GM23338 (cell line): ENCODE measurements around the gene MRPS10. TPM values are rescaled to one million over a fixed set of nuclear protein-coding genes. Genes with fewer than 3 reads are reported as not detected.

Experiments used
- ATAC-seq: fragments of 200-7000 bp; cut with Tn5 transposase; 3 replicates; pipeline ENCODE4 v1.9.1; 2020
- DNase-seq: peaks from one replicate; pipeline ENCODE4 v3.0.0-alpha.2; 2015; ENCODE audit warnings: low spot score
- H2AFZ ChIP-seq: fragments of 200-600 bp; sonication (generic); 2 replicates; pipeline ENCODE4 v1.8.0; 2016; ENCODE audit warnings: antibody characterized with exemption, mild to moderate bottlenecking, moderate library complexity
- H3F3A ChIP-seq: fragments of 200-600 bp; sonication (generic); replicated peaks from 2 replicates; pipeline ENCODE4 v1.8.0; 2017; ENCODE audit warnings: antibody characterized with exemption, mixed run types, low read depth
- H3K27ac ChIP-seq: fragments of 200-600 bp; sonication (generic); 2 replicates; pipeline ENCODE4 v1.6.1; 2016; ENCODE audit warnings: low read depth
- H3K27me3 ChIP-seq: fragments of 200-600 bp; sonication (generic); 2 replicates; pipeline ENCODE4 v1.8.0; 2016; ENCODE audit warnings: mild to moderate bottlenecking, mixed run types, moderate library complexity; ENCODE audit not compliant: insufficient read depth
- H3K36me3 ChIP-seq: fragments of 200-600 bp; sonication (generic); 2 replicates; pipeline ENCODE4 v1.8.0; 2016; ENCODE audit warnings: mild to moderate bottlenecking; ENCODE audit not compliant: insufficient read depth
- H3K4me1 ChIP-seq: fragments of 200-600 bp; sonication (generic); 2 replicates; pipeline ENCODE4 v1.8.0; 2016; ENCODE audit warnings: mild to moderate bottlenecking, moderate library complexity; ENCODE audit not compliant: insufficient read depth
- H3K4me2 ChIP-seq: fragments of 200-600 bp; sonication (generic); 2 replicates; pipeline ENCODE4 v1.7.1; 2017; ENCODE audit warnings: mixed run types
- H3K4me3 ChIP-seq: fragments of 200-600 bp; sonication (generic); 2 replicates; pipeline ENCODE4 v1.6.1; 2016; ENCODE audit warnings: mixed run types
- H3K79me2 ChIP-seq: fragments of 200-600 bp; sonication (generic); replicated peaks from 2 replicates; pipeline ENCODE4 v1.8.0; 2017; ENCODE audit warnings: mild to moderate bottlenecking; ENCODE audit not compliant: insufficient read depth
- H3K9me2 ChIP-seq: fragments of 200-600 bp; sonication (generic); 2 replicates; pipeline ENCODE4 v1.8.0; 2017; ENCODE audit not compliant: insufficient read depth
- H4K20me1 ChIP-seq: fragments of 200-600 bp; sonication (generic); replicated peaks from 2 replicates; pipeline ENCODE4 v1.8.0; 2017; ENCODE audit warnings: mild to moderate bottlenecking; ENCODE audit not compliant: insufficient read depth
- H3K27ac Mint-ChIP-seq: 2 replicates; pipeline ENCODE4 v1.8.0; 2020; ENCODE audit warnings: inconsistent platforms, mild to moderate bottlenecking, moderate library complexity, mixed read lengths
- H3K27me3 Mint-ChIP-seq: 3 replicates; pipeline ENCODE4 v1.8.0; 2022; ENCODE audit warnings: low read depth, mild to moderate bottlenecking, moderate library complexity, mixed read lengths, inconsistent platforms; ENCODE audit not compliant: insufficient read depth, poor library complexity
- H3K36me3 Mint-ChIP-seq: 3 replicates; pipeline ENCODE4 v1.8.0; 2021; ENCODE audit warnings: low read depth, mild to moderate bottlenecking, inconsistent platforms, moderate library complexity, mixed read lengths
- H3K4me1 Mint-ChIP-seq: 3 replicates; pipeline ENCODE4 v1.8.0; 2020; ENCODE audit warnings: mild to moderate bottlenecking, inconsistent platforms, mixed read lengths
- H3K4me3 Mint-ChIP-seq: 3 replicates; pipeline ENCODE4 v1.8.0; 2021; ENCODE audit warnings: moderate library complexity, mild to moderate bottlenecking, inconsistent platforms, mixed read lengths
- H3K9me3 Mint-ChIP-seq: 3 replicates; pipeline ENCODE4 v1.8.0; 2020; ENCODE audit warnings: moderate library complexity, mild to moderate bottlenecking, inconsistent platforms, mixed read lengths
- CREB1 ChIP-seq: fragments of 250-450 bp; sonication (Bioruptor Pico); IDR thresholded peaks from 2 replicates; pipeline ENCODE4 v1.5.0; 2020; ENCODE audit warnings: low read depth, mild to moderate bottlenecking, moderate library complexity
- EZH2 ChIP-seq: fragments of 200-600 bp; sonication (generic); IDR thresholded peaks from one replicate; pipeline ENCODE4 v1.8.0; 2017; ENCODE audit warnings: antibody characterized with exemption, mild to moderate bottlenecking, low read depth; ENCODE audit not compliant: unreplicated experiment
- EZH2phosphoT487 ChIP-seq: fragments of 200-600 bp; sonication (generic); IDR thresholded peaks from one replicate; pipeline ENCODE4 v1.8.1; 2018; ENCODE audit warnings: antibody characterized with exemption; ENCODE audit not compliant: unreplicated experiment
- JUNB ChIP-seq: IDR thresholded peaks from one replicate; pipeline ENCODE4 v1.6.1; 2016; ENCODE audit warnings: antibody characterized with exemption; ENCODE audit not compliant: unreplicated experiment
- NANOG ChIP-seq: IDR thresholded peaks from 2 replicates; pipeline ENCODE4 v1.6.1; 2016; ENCODE audit warnings: antibody characterized with exemption, borderline replicate concordance
- POLR2AphosphoS5 ChIP-seq: IDR thresholded peaks from 2 replicates; pipeline ENCODE4 v1.6.1; 2016; ENCODE audit warnings: antibody characterized with exemption, low read depth
- STAT1 ChIP-seq: IDR thresholded peaks from one replicate; pipeline ENCODE4 v1.6.1; 2016; ENCODE audit warnings: antibody characterized with exemption; ENCODE audit not compliant: unreplicated experiment
- ZNF114 ChIP-seq: fragments of 250-450 bp; sonication (Bioruptor Pico); IDR thresholded peaks from 2 replicates; pipeline ENCODE4 v1.5.0; 2020; ENCODE audit warnings: mild to moderate bottlenecking, moderate library complexity
- ZNF331 ChIP-seq: fragments of 250-450 bp; sonication (Bioruptor Pico); IDR thresholded peaks from 2 replicates; pipeline ENCODE4 v1.5.0; 2020; ENCODE audit warnings: low read depth, mild to moderate bottlenecking, moderate library complexity
- polyA plus RNA-seq: library from polyadenylated mRNA; unstranded; fragments of >200 nt; fragmentation: Nextera tagmentation; extraction: Ambion mirVana; gene quantifications from 2 replicates; pipeline ENCODE4 v1.2.1, GENCODE V29; 2016
- total RNA-seq: library from RNA; depleted of rRNA; stranded (reverse); fragments of >200 nt; shearing (Covaris generic); gene quantifications from 2 replicates; pipeline ENCODE4 v1.2.3, GENCODE V29; 2014
- TF ChIP-seq, protein P1 (sequence below), 2 experiments: fragments of 200-600 bp in 1 of 2; sonication (generic) in 1 of 2; conservative IDR thresholded peaks; 2 replicates each; pipeline versions ENCODE4 v1.5.1 to v1.6.1; 2016 to 2017; ENCODE audit warnings: antibody characterized with exemption in 2 of 2, low read depth in 2 of 2, mild to moderate bottlenecking in 2 of 2, moderate library complexity in 1 of 2
- TF ChIP-seq, protein P2 (sequence below): fragments of 250-450 bp; sonication (Bioruptor Pico); IDR thresholded peaks from 2 replicates; pipeline ENCODE4 v1.5.0; 2020; ENCODE audit warnings: mild to moderate bottlenecking, moderate library complexity
- TF ChIP-seq, protein P3 (sequence below): IDR thresholded peaks from 2 replicates; pipeline ENCODE4 v1.6.1; 2016; ENCODE audit warnings: antibody characterized with exemption
- TF ChIP-seq, protein P4 (sequence below): IDR thresholded peaks from one replicate; pipeline ENCODE4 v1.6.1; 2018; ENCODE audit warnings: antibody characterized with exemption; ENCODE audit not compliant: unreplicated experiment

The MRPS10 gene
- total and polyA plus RNA-seq, 2 experiments from 2014 or later: 36.2 to 42.7 TPM

DNA sequence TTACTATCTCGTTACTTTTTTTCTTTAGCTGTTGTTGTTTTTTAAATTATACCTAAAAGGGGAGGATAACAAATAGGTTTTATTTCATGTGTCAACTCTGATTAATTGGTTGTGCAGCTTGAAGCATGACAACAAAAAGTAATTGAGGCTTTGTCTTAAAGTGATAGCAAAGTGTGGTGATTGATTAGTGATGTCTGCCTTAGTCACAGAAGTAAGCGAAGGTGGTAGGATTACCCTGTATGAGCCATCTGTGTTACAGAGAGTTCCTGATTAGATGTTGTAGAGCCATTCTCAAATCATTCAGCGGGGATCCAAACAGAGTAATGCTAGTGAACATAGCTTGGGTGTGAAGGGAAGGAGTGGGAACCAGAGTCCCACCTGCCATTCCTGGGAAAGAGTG is 14.4 kb upstream of the MRPS10 start:
- TF ChIP-seq EZH2phosphoT487: no peak
- no peak for TF ChIP-seq STAT1
- TF ChIP-seq, protein P1, sequence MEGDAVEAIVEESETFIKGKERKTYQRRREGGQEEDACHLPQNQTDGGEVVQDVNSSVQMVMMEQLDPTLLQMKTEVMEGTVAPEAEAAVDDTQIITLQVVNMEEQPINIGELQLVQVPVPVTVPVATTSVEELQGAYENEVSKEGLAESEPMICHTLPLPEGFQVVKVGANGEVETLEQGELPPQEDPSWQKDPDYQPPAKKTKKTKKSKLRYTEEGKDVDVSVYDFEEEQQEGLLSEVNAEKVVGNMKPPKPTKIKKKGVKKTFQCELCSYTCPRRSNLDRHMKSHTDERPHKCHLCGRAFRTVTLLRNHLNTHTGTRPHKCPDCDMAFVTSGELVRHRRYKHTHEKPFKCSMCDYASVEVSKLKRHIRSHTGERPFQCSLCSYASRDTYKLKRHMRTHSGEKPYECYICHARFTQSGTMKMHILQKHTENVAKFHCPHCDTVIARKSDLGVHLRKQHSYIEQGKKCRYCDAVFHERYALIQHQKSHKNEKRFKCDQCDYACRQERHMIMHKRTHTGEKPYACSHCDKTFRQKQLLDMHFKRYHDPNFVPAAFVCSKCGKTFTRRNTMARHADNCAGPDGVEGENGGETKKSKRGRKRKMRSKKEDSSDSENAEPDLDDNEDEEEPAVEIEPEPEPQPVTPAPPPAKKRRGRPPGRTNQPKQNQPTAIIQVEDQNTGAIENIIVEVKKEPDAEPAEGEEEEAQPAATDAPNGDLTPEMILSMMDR (conservative IDR thresholded peaks at IDR 0.05; ENCODE audit: low read depth in 2 of 2): no peak
- no peak for TF ChIP-seq POLR2AphosphoS5
- TF ChIP-seq, protein P2, sequence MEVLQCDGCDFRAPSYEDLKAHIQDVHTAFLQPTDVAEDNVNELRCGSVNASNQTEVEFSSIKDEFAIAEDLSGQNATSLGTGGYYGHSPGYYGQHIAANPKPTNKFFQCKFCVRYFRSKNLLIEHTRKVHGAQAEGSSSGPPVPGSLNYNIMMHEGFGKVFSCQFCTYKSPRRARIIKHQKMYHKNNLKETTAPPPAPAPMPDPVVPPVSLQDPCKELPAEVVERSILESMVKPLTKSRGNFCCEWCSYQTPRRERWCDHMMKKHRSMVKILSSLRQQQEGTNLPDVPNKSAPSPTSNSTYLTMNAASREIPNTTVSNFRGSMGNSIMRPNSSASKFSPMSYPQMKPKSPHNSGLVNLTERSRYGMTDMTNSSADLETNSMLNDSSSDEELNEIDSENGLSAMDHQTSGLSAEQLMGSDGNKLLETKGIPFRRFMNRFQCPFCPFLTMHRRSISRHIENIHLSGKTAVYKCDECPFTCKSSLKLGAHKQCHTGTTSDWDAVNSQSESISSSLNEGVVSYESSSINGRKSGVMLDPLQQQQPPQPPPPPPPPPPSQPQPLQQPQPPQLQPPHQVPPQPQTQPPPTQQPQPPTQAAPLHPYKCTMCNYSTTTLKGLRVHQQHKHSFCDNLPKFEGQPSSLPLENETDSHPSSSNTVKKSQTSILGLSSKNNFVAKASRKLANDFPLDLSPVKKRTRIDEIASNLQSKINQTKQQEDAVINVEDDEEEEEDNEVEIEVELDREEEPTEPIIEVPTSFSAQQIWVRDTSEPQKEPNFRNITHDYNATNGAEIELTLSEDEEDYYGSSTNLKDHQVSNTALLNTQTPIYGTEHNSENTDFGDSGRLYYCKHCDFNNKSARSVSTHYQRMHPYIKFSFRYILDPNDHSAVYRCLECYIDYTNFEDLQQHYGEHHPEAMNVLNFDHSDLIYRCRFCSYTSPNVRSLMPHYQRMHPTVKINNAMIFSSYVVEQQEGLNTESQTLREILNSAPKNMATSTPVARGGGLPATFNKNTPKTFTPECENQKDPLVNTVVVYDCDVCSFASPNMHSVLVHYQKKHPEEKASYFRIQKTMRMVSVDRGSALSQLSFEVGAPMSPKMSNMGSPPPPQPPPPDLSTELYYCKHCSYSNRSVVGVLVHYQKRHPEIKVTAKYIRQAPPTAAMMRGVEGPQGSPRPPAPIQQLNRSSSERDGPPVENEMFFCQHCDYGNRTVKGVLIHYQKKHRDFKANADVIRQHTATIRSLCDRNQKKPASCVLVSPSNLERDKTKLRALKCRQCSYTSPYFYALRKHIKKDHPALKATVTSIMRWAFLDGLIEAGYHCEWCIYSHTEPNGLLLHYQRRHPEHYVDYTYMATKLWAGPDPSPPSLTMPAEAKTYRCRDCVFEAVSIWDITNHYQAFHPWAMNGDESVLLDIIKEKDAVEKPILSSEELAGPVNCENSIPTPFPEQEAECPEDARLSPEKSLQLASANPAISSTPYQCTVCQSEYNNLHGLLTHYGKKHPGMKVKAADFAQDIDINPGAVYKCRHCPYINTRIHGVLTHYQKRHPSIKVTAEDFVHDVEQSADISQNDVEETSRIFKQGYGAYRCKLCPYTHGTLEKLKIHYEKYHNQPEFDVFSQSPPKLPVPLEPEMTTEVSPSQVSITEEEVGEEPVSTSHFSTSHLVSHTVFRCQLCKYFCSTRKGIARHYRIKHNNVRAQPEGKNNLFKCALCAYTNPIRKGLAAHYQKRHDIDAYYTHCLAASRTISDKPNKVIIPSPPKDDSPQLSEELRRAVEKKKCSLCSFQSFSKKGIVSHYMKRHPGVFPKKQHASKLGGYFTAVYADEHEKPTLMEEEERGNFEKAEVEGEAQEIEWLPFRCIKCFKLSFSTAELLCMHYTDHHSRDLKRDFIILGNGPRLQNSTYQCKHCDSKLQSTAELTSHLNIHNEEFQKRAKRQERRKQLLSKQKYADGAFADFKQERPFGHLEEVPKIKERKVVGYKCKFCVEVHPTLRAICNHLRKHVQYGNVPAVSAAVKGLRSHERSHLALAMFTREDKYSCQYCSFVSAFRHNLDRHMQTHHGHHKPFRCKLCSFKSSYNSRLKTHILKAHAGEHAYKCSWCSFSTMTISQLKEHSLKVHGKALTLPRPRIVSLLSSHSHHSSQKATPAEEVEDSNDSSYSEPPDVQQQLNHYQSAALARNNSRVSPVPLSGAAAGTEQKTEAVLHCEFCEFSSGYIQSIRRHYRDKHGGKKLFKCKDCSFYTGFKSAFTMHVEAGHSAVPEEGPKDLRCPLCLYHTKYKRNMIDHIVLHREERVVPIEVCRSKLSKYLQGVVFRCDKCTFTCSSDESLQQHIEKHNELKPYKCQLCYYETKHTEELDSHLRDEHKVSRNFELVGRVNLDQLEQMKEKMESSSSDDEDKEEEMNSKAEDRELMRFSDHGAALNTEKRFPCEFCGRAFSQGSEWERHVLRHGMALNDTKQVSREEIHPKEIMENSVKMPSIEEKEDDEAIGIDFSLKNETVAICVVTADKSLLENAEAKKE (CRISPR knock-in tag): no peak
- no peak for TF ChIP-seq CREB1 (CRISPR knock-in tag)
- TF ChIP-seq, protein P3, sequence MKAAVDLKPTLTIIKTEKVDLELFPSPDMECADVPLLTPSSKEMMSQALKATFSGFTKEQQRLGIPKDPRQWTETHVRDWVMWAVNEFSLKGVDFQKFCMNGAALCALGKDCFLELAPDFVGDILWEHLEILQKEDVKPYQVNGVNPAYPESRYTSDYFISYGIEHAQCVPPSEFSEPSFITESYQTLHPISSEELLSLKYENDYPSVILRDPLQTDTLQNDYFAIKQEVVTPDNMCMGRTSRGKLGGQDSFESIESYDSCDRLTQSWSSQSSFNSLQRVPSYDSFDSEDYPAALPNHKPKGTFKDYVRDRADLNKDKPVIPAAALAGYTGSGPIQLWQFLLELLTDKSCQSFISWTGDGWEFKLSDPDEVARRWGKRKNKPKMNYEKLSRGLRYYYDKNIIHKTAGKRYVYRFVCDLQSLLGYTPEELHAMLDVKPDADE: no peak
- TF ChIP-seq JUNB: no peak
- no peak for TF ChIP-seq ZNF114 (CRISPR knock-in tag)
- TF ChIP-seq, protein P4, sequence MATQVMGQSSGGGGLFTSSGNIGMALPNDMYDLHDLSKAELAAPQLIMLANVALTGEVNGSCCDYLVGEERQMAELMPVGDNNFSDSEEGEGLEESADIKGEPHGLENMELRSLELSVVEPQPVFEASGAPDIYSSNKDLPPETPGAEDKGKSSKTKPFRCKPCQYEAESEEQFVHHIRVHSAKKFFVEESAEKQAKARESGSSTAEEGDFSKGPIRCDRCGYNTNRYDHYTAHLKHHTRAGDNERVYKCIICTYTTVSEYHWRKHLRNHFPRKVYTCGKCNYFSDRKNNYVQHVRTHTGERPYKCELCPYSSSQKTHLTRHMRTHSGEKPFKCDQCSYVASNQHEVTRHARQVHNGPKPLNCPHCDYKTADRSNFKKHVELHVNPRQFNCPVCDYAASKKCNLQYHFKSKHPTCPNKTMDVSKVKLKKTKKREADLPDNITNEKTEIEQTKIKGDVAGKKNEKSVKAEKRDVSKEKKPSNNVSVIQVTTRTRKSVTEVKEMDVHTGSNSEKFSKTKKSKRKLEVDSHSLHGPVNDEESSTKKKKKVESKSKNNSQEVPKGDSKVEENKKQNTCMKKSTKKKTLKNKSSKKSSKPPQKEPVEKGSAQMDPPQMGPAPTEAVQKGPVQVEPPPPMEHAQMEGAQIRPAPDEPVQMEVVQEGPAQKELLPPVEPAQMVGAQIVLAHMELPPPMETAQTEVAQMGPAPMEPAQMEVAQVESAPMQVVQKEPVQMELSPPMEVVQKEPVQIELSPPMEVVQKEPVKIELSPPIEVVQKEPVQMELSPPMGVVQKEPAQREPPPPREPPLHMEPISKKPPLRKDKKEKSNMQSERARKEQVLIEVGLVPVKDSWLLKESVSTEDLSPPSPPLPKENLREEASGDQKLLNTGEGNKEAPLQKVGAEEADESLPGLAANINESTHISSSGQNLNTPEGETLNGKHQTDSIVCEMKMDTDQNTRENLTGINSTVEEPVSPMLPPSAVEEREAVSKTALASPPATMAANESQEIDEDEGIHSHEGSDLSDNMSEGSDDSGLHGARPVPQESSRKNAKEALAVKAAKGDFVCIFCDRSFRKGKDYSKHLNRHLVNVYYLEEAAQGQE: no peak
- no peak for TF ChIP-seq NANOG
- TF ChIP-seq ZNF331: no peak
- no peak for TF ChIP-seq EZH2
- ATAC-seq: no peak

More for the DNA sequence above, 14.4 kb upstream of the MRPS10 start:
- H3K27ac ChIP-seq: no peak overlapping the region
- no peak overlapping the region for H3K4me3 ChIP-seq
- H3K4me1 ChIP-seq: no peaks in the 10 kb centered on the region
- no peaks in the 10 kb centered on the region; the same call in 1 of the 2 replicates for H3F3A ChIP-seq
- peaks cover 58% of the 10 kb centered on the region for H3K36me3 Mint-ChIP-seq
- no peak overlapping the region for H3K4me3 Mint-ChIP-seq
- DNase-seq: no peak
- H3K9me2 ChIP-seq: no peaks in the 10 kb centered on the region
- no peaks in the 10 kb centered on the region for H4K20me1 ChIP-seq
- no peaks in the 10 kb centered on the region; the same call in 2 of the 3 replicates for H3K4me1 Mint-ChIP-seq
- H3K36me3 ChIP-seq: peaks cover 9% of the 10 kb centered on the region; the same call in 1 of the 2 replicates
- no peak overlapping the region for H2AFZ ChIP-seq
- no peaks in the 10 kb centered on the region for H3K79me2 ChIP-seq
- H3K27me3 Mint-ChIP-seq: peaks cover 3% of the 10 kb centered on the region
- H3K27ac Mint-ChIP-seq: no peak overlapping the region
- H3K4me2 ChIP-seq: no peak overlapping the region
- H3K27me3 ChIP-seq: no peaks in the 10 kb centered on the region
- H3K9me3 Mint-ChIP-seq: no peaks in the 10 kb centered on the region
